T1000 (cell line): ENCODE results near the gene ZNF280D.
"Not testable (repeated sequence)": the region's sequence is repeated elsewhere in the genome, so short reads cannot be mapped to it uniquely, and the experiment has no call there.

Experiments used
- DNase-seq: peaks from one replicate; lab custom pipeline; 2025; ENCODE audit warnings: mixed read lengths; lab: John Stamatoyannopoulos, UW

ZNF280D gene

DNA sequence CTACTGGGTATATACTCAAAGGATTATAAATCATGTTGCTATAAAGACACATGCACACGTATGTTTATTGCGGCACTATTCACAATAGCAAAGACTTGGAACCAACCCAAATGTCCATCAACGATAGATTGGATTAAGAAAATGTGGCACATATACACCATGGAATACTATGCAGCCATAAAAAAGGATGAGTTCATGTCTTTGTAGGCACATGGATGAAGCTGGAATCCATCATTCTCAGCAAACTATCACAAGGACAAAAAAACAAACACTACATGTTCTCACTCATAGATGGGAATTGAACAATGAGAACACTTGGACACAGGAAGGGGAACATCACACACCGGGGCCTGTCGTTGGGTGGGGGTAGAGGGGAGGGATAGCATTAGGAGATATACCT lies 23.8 kb downstream of the ZNF280D start:
- DNase-seq, result not testable (repeated sequence)

GRCh38 chr15:56699743-56700142 lies 33.6 kb downstream of the ZNF280D start:
- no peak for DNase-seq

GRCh38 chr15:56698270-56698669 lies 35.0 kb downstream of the ZNF280D start:
- no peak for DNase-seq

- DNase-seq, result no peak
Observed at GRCh38 chr15:56693761-56694160, 39.5 kb downstream of the ZNF280D start.

GRCh38 chr15:56690733-56691132 lies 42.6 kb downstream of the ZNF280D start:
- no peak for DNase-seq

DNA sequence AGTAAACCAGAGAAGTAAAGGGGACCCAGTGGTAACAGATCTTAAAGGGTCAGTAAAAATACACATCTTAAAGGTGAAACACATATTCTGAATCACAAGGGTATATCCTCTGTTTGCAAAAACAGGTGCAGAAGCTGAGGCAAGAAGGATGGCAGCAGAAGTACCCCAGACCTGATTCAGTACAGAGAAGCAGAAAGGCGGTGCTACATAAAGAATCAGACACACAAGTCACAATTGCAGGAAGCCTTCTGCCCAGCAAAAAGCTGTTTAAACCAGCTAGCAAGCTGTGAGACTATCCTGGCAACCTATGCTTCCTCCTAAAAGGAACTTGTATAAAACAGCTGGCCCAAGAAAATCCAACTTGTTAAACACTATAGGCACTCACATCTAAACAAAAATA lies 49.4 kb downstream of the ZNF280D start:
- no peak for DNase-seq

DNA sequence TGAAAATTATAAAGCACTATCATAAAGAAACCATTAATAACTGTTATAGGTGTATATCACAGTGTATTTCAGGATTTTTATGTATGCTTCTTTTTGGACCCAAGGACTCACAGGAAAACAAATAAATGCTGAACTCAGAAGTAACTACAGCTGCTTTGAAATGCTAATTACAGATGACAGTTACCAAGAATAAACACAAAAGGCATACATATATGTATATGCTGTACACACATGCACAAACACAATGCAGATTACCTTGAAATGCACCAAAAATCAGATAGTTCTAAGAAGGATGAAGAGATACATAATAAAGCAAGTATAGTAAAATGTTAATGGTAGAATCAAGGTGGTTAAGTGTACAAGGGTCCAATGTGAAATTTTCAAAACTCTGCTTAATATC lies 52.2 kb downstream of the ZNF280D start:
- no peak for DNase-seq

DNA sequence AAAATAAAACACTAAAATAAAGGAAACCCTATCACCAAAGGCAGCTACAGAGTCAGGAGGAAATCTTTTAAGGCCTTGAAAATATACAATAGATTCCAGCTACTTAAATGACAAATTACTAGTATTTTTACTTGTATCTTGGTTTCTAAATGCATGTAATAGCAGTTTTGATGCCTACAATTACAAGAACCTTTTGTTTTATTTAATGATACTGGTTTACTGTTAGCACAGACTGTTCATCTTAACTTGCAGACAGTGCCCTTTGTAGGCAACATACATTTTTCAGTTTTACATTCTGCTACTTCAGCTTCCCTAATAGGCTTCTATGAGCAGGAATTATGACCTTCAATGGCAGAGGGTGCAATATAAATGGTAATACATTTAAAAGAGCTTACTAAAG lies 54.1 kb downstream of the ZNF280D start:
- DNase-seq, result no peak

- no peak for DNase-seq
Observed at GRCh38 chr15:56678571-56678970, 54.7 kb downstream of the ZNF280D start.

GRCh38 chr15:56677271-56677670 lies 56.0 kb downstream of the ZNF280D start:
- no peak for DNase-seq

DNA sequence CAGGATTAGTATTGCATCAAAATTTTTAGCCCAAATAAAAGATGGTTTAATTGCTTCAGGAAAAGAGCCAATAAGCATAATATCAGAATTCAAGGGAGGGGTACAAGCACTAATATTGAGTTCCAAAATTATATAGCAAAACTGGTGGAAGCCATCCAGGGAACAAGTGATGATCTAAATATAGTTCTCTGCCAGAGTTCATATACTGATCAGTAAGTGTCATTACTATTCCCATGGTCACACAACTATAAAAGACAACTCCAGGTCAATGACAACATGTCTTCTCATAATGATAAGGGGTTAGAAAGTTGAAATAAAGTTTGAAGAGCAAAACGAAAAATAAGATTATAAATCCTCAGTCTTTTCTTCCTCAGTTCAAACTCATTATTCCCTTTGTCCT lies 57.4 kb downstream of the ZNF280D start:
- no peak for DNase-seq

DNA sequence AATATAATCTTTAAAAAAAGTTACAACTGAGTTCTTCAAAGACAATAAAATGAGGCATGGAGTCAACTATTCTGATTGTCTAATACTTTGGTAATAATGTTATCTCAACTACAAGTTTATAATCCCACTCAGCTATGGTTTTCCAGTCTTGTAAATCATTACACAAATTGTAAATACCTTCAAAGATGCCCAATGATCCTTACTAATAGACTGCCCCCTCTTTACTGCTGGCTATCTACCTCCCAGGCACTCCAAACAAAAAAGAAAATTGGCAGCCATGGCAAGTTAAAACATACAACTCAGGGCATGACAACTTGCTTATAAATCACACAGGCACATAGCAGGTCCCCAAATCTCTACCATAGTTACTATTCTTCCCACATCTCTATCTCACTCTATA lies 58.5 kb downstream of the ZNF280D start:
- no peak for DNase-seq

GRCh38 chr15:56672721-56673120 lies 60.6 kb downstream of the ZNF280D start:
- DNase-seq, result no peak

- no peak for DNase-seq
Observed at GRCh38 chr15:56667517-56667916, 65.8 kb downstream of the ZNF280D start.

- no peak for DNase-seq
Observed at GRCh38 chr15:56660943-56661342, 72.4 kb downstream of the ZNF280D start.

GRCh38 chr15:56659197-56659596 lies 74.1 kb downstream of the ZNF280D start:
- DNase-seq, result no peak

DNA sequence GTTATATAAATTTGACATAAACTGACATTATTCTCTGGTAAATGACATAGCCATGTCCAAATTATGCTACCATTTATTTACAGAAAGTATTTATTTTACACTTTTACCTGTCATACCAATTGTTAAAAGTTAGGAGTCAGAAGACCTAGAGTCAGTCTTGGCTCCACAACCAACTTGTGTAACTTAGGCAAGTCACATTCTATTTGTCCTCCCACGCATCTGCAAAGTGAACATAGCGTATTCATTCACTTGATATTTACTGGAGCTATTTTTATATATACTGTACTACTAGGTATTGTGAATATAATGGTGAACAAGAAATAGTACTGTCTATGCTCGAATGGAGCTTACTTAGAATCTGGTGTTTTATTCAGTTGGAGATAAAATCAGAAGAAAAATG lies 78.7 kb downstream of the ZNF280D start:
- no peak for DNase-seq

- no peak for DNase-seq
Observed at GRCh38 chr15:56654216-56654615, 79.1 kb downstream of the ZNF280D start.

GRCh38 chr15:56653787-56654186 lies 79.5 kb downstream of the ZNF280D start:
- DNase-seq, result no peak

DNA sequence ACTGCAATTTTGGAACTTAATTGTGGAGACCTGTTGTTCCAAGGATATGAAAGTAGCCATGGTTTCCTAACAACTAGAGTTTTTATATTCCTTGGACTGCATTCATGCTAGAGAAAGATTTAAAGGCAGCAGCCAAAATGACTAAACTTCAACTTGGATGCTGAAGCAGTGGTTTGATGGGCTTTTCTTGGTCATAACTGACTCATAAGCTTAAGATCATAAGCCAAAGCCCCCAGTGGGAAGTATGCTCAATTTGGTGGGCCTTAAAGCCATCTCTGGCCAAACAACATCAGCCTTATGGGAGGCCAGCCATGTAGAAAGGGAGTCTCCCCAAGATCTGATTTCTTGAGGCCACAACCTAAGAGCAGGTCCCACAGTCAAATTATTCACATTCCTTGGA lies 80.2 kb downstream of the ZNF280D start:
- no peak for DNase-seq

GRCh38 chr15:56648311-56648710 lies 85.0 kb downstream of the ZNF280D start:
- no peak for DNase-seq

- no peak for DNase-seq
Observed at GRCh38 chr15:56640549-56640948, 92.8 kb downstream of the ZNF280D start.

DNA sequence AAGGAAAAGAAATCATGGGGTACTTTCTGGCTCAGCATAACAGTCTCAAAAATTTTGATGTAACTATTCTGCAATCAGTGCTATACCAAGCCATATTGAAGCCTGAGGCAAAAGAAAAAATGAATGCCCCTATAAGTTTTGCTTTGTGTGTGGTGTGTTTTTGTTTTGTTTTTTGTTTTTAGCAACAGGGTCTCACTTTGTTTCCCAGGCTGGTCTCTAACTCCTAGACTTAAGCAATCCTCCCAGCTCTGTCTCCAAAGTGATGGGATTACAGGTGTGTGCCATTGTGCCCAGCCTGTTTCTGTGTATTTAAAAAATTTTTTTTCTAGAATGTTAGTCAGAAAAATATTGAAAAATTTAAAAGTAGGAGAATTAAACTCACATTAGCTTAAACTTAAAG lies 93.2 kb downstream of the ZNF280D start:
- no peak for DNase-seq

GRCh38 chr15:56639631-56640030 lies 93.7 kb downstream of the ZNF280D start:
- DNase-seq, result no peak

DNA sequence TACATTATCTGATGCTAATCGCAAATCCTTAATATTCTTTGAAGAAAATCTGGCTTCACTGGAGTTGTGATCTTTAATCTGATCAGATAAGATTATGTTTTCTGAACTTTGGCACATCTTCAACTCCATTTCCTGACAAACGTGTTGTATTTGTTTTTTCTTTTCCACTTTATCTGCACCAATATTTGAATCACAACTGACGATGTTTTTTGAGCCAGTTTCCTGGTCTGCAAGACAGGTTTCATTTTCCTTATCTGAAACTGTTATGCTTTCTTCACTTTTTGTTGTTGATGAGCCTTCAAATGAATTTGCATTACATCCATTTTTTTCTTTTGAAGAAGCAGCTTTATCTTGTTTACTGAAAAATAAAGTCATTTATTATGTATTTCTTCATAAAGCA lies 101.5 kb downstream of the ZNF280D start:
- DNase-seq, result no peak
